PFSK-1 (cell line): ENCODE measurements around the gene DUSP28.

Experiments used
- FOXP2 ChIP-seq: optimal IDR thresholded peaks from 2 replicates; pipeline ENCODE3; 2011; ENCODE audit warnings: borderline replicate concordance, control low read depth, inconsistent platforms; ENCODE audit not compliant: insufficient read depth; ENCODE audit errors: extremely low read length, extremely low read depth
- POLR2AphosphoS5 ChIP-seq: IDR thresholded peaks from 2 replicates; pipeline ENCODE4 v1.6.1; 2012; ENCODE audit warnings: low read depth, mild to moderate bottlenecking, control low read depth, low read length, moderate library complexity
- SIN3A ChIP-seq: IDR thresholded peaks from 2 replicates; pipeline ENCODE4 v1.6.1; 2012; ENCODE audit warnings: mild to moderate bottlenecking, low read length, moderate library complexity, borderline replicate concordance; ENCODE audit not compliant: insufficient read depth
- TAF1 ChIP-seq: IDR thresholded peaks from 2 replicates; pipeline ENCODE4 v1.6.1; 2012; ENCODE audit warnings: low read length, control low read depth, borderline replicate concordance; ENCODE audit not compliant: insufficient read depth
- TF ChIP-seq, protein P1 (sequence below), 2 experiments: IDR thresholded peaks; 2 replicates each; pipeline versions ENCODE4 v1.6.1 to v1.8.0; 2011 to 2012; ENCODE audit warnings: low read depth in 2 of 2, low read length in 2 of 2, control low read depth in 1 of 2, inconsistent platforms in 1 of 2, mild to moderate bottlenecking in 1 of 2, moderate library complexity in 1 of 2; ENCODE audit not compliant: insufficient read depth in 1 of 2

DUSP28 gene

DNA sequence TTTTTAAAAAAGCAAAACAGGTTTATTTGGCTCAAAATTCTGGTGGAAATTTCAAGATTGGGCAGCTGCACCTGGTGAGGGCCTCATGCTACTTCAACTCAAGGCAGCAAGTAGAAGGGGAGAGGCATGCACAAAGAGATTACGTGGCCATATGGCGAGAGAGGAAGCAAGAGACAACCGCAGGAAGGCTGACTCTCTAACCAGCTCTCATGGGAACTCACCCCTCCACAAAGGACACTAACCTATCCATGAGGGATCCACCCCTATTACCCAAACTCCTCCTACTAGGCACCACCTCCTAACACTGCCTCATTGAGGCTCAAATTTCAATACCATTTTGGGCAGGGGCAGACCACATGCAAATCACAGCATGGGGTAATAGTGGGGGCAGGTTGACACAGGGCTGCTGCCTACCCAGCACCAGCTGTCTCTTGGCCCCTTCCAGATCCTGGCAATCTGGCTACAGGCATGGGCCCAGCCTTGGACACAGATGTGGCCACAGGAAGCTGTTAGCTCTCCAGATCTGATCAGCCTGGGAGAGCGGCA lies 24.4 kb downstream of the DUSP28 start:
- TF ChIP-seq SIN3A (no peak), TAF1 (peak; percentile 38; the same call in 1 of the 2 replicates)

DNA sequence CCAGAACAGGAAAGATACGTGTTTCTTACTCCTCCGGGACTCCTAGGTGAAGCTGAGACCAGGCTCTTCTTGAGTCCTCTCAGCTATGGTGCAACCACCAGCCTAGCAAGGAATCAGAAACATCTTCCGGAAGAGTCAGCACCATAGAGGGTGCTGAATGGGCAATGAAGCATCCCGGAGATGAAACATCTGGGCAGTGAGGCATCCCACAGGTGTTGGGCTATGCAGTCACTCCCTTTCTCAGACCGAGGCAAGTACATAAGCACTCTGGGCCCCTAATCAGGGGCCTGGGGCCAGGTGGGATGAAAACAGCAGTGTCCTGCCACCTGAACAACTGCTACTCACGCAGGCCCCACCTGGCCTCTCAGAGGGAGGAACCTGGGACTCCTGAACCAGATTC lies 24.9 kb downstream of the DUSP28 start:
- TF ChIP-seq, protein P1, sequence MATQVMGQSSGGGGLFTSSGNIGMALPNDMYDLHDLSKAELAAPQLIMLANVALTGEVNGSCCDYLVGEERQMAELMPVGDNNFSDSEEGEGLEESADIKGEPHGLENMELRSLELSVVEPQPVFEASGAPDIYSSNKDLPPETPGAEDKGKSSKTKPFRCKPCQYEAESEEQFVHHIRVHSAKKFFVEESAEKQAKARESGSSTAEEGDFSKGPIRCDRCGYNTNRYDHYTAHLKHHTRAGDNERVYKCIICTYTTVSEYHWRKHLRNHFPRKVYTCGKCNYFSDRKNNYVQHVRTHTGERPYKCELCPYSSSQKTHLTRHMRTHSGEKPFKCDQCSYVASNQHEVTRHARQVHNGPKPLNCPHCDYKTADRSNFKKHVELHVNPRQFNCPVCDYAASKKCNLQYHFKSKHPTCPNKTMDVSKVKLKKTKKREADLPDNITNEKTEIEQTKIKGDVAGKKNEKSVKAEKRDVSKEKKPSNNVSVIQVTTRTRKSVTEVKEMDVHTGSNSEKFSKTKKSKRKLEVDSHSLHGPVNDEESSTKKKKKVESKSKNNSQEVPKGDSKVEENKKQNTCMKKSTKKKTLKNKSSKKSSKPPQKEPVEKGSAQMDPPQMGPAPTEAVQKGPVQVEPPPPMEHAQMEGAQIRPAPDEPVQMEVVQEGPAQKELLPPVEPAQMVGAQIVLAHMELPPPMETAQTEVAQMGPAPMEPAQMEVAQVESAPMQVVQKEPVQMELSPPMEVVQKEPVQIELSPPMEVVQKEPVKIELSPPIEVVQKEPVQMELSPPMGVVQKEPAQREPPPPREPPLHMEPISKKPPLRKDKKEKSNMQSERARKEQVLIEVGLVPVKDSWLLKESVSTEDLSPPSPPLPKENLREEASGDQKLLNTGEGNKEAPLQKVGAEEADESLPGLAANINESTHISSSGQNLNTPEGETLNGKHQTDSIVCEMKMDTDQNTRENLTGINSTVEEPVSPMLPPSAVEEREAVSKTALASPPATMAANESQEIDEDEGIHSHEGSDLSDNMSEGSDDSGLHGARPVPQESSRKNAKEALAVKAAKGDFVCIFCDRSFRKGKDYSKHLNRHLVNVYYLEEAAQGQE (IDR thresholded peaks at IDR 0.05; ENCODE audit: insufficient read depth in 1 of 2, low read depth in 2 of 2, low read length in 2 of 2), result no peak
- no peak for TF ChIP-seq FOXP2
- TF ChIP-seq SIN3A, result no peak
- no peak for TF ChIP-seq TAF1
- TF ChIP-seq POLR2AphosphoS5, result no peak

DNA sequence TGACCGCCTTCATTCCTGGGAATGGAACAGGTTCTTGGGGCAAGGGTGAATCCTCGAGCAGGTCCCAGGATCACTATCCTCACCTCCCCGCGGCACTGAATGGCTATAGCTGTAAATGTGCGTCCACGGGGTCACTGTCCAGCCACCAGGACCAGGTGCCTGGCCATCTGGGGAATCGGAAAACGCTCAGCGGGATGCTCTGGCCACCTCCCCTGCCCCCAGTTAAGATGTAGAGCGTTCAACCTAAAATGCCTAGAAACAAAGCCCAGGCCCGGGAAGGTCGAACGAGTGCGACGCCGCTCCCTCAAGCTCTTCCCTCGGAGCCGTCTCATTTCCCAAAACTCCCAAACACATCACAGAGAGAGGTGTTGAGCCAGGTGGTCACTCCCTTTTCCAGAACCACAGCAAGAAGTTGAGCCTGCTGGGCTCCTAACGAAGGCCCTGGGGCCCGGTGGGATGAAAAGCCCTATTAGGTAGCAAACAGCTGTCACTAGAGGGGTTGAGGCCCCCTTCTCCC lies 25.6 kb downstream of the DUSP28 start:
- TF ChIP-seq SIN3A (no peak), FOXP2 (no peak), POLR2AphosphoS5 (no peak), TAF1 (no peak)
- TF ChIP-seq, protein P1 (IDR thresholded peaks at IDR 0.05; ENCODE audit: insufficient read depth in 1 of 2, low read depth in 2 of 2, low read length in 2 of 2), result no peak

DNA sequence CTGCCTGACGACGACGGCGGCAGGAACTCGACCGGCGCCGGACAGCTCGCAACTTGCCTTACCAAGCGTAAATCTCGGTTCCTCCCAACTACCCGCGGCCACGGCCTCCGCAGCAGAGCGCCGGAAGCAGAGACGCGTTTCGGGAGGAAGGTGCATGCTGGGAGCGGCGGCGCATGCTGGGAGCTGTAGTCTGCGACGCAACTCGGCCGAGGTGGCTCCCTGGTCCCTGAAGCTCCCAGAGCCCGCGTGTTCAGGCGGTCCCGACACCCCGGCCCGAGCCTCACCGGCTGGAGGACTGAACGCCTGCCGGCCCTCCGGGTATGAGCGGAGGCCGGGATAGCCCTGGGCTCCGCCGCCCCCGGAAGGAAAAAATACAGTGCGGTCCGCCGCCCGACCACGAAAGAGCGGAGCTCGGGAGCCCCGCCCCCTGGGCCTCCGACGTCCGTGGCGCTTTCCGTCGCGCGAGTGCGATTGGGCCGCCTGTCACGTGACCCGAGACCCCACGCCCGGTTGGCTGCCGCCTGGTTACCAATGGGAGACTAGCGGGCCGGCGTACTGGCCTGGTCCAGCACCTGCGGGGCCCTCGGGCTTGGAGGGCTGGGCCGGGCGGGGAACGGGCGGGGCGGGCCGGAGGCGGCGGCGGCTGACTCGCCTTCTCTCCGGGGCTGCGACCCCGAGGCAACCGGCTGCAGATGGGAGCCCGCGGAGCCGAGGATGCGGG lies 26.2 kb downstream of the DUSP28 start, which contains the start of gene CAPN10:
TSS of gene CAPN10 (plus strand) at position 537 of the 721 bp plus-strand sequence. CDS start at position 715, 178 bp downstream.
- TF ChIP-seq, protein P1 (IDR thresholded peaks at IDR 0.05; ENCODE audit: insufficient read depth in 1 of 2, low read depth in 2 of 2, low read length in 2 of 2), result peak in 1 of 2 experiments; percentile 34; a peak in 1 of 4 replicates
- TF ChIP-seq SIN3A (no peak), FOXP2 (no peak), TAF1 (0 out of 2 replicates have a peak, but pooled peaks have one; percentile 42), POLR2AphosphoS5 (peak; percentile 84)

DNA sequence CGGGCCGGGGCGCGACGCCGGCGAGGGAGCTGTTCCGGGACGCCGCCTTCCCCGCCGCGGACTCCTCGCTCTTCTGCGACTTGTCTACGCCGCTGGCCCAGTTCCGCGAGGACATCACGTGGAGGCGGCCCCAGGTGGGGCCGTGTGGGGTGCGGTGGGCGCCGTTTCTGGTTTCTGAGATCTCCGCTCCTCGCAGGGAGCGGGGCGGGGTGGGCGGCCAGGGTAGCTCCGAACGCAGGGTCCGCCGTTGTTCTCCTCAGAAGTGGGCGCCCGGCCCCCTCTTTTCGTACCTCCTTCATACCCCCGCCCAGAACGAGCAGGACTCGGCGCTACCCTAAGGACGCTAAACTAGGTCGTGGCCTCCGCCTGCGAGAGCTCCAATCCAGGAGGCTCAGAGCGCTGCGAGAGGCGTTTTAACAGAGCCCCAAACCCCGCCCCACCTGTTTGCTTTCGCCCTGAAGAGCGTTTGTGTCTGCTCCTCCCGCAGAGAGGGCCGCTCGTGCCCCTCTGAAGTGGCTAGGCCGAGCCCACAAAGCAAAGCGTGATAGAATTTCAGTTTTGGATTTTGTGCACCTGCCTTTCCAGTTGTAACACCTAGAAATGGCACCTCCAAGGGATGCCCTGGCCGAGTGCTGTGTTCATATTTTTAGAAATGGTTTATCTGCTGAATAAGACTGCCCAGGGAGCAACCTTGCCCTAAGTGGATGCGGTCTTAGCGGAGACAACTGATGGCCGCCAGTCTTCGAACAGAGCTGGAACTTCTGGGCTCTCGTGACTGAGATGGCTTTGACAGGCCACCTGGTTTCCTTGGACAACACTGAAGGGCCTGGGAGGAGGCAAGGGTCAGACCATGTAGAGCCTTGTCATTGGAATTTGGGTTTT lies 27.0 kb downstream of the DUSP28 start:
- TF ChIP-seq, protein P1 (IDR thresholded peaks at IDR 0.05; ENCODE audit: insufficient read depth in 1 of 2, low read depth in 2 of 2, low read length in 2 of 2), result no peak
- TF ChIP-seq FOXP2, result no peak
- no peak for TF ChIP-seq TAF1
- TF ChIP-seq SIN3A, result no peak
- TF ChIP-seq POLR2AphosphoS5, result no peak
